PC-9 (cell line): ENCODE data around the gene RAB19.

Experiments
- EZH2 ChIP-seq: fragments of 200-600 bp; sonication (generic); IDR thresholded peaks from 2 replicates; pipeline ENCODE4 v1.8.0; 2017; ENCODE audit warnings: antibody characterized with exemption, low read depth
- TF ChIP-seq, protein P1 (sequence below): fragments of 200-600 bp; sonication (generic); conservative IDR thresholded peaks from 2 replicates; pipeline ENCODE4 v1.6.1; 2017; ENCODE audit warnings: mixed run types, antibody characterized with exemption, mild to moderate bottlenecking, moderate library complexity

DNA sequence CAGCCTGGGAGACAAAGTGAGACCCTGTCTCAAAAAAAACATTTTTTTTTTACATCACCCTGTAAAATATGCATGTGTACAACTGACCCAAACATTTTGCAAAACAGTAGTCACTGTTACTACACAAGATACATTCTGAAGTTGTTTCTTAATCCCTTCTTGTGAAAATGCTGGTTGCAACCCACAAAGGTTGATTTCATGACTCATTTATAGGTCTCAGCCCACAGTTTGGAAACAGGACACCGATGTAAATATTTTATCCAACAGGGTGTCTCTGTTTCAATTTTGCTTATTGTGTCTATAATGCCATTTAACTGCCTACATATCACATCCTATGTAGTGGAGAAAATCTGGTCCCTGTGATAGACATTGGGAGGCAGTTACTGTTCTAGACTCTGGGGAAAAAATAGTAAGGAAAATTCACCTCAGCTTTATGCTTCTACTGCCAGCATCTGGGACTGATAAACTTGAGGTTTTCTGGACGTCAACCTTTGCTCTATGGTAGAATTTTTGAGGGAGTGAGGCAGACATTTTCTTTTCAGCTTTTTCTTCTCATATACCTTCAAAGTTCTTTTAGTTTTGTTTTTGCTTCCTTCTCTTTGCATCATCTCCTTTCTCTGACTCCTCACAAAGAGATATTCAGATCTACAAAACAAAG, 1.6 kb upstream of the RAB19 start:
- no peak for TF ChIP-seq EZH2
- TF ChIP-seq, protein P1, sequence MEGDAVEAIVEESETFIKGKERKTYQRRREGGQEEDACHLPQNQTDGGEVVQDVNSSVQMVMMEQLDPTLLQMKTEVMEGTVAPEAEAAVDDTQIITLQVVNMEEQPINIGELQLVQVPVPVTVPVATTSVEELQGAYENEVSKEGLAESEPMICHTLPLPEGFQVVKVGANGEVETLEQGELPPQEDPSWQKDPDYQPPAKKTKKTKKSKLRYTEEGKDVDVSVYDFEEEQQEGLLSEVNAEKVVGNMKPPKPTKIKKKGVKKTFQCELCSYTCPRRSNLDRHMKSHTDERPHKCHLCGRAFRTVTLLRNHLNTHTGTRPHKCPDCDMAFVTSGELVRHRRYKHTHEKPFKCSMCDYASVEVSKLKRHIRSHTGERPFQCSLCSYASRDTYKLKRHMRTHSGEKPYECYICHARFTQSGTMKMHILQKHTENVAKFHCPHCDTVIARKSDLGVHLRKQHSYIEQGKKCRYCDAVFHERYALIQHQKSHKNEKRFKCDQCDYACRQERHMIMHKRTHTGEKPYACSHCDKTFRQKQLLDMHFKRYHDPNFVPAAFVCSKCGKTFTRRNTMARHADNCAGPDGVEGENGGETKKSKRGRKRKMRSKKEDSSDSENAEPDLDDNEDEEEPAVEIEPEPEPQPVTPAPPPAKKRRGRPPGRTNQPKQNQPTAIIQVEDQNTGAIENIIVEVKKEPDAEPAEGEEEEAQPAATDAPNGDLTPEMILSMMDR, result no peak
